Immature natural killer cell (primary cell): ENCODE results near the gene KRTAP6-2. TPM values are rescaled to one million over a fixed set of nuclear protein-coding genes. Genes with fewer than 3 reads are reported as not detected.

Source experiments
- DNase-seq, 3 donors: peaks; one replicate each; pipeline ENCODE4 v3.0.0; 2022; ENCODE audit warnings: mixed read lengths in 1 of 3
- H3K27ac Mint-ChIP-seq, 6 donors: one replicate each; pipeline ENCODE4 v1.8.0; 2020; ENCODE audit warnings: mixed read lengths in 6 of 6, mild to moderate bottlenecking in 5 of 6, inconsistent platforms in 4 of 6, moderate library complexity in 3 of 6
- H3K27me3 Mint-ChIP-seq, 3 donors: one replicate each; pipeline ENCODE4 v1.8.0; 2020 to 2021; ENCODE audit warnings: low read depth in 3 of 3, mild to moderate bottlenecking in 3 of 3, mixed read lengths in 3 of 3, moderate library complexity in 3 of 3, inconsistent platforms in 1 of 3
- H3K36me3 Mint-ChIP-seq, 3 donors: one replicate each; pipeline ENCODE4 v1.8.0; 2020; ENCODE audit warnings: mixed read lengths in 3 of 3, inconsistent platforms in 2 of 3, mild to moderate bottlenecking in 2 of 3
- H3K4me1 Mint-ChIP-seq, 2 donors: one replicate each; pipeline ENCODE4 v1.8.0; 2020; ENCODE audit warnings: inconsistent platforms in 2 of 2, mild to moderate bottlenecking in 2 of 2, mixed read lengths in 2 of 2, moderate library complexity in 1 of 2
- H3K4me3 Mint-ChIP-seq, 5 donors: one replicate each; pipeline ENCODE4 v1.8.0; 2020; ENCODE audit warnings: mild to moderate bottlenecking in 5 of 5, mixed read lengths in 5 of 5, inconsistent platforms in 3 of 5, moderate library complexity in 3 of 5
- H3K9me3 Mint-ChIP-seq, 6 donors: one replicate each; pipeline ENCODE4 v1.8.0; 2020; ENCODE audit warnings: mild to moderate bottlenecking in 6 of 6, mixed read lengths in 6 of 6, inconsistent platforms in 4 of 6, moderate library complexity in 3 of 6
- polyA plus RNA-seq, 3 donors: library from polyadenylated mRNA; unstranded; fragments of 300-500 nt; fragmentation: Illumina TruSeq; gene quantifications; one replicate each; pipeline ENCODE4 v1.2.3, GENCODE V29; 2021

KRTAP6-2 gene, protein sequence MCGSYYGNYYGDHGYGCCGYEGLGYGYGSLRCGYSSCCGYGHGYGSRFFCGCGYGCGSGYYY
- not detected for polyA plus RNA-seq

GRCh38 chr21:30598802-30599201 is at the start of gene KRTAP6-2:
Gene KRTAP6-2, minus strand, starts transcription at chr21:30598902. Its CDS starts 28 bp downstream, at chr21:30598874.
- Mint-ChIP-seq H3K27me3 (no peaks in the 10 kb centered on the region), H3K9me3 (peaks cover 10 to 53% (median 17%) of the 10 kb centered on the region in 6 donors), H3K27ac (no peak within 1 kb of the TSS), H3K4me1 (no peaks in the 10 kb centered on the region), H3K4me3 (no peak within 1 kb of the TSS), H3K36me3 (peaks cover 0 to 4% (median 3%) of the 10 kb centered on the region in 3 donors)
- no peak for DNase-seq

GRCh38 chr21:30646904-30647414 is 48.3 kb upstream of the KRTAP6-2 start:
- no peak for DNase-seq
- Mint-ChIP-seq H3K4me1 (no peaks in the 10 kb centered on the region), H3K27ac (no peak overlapping the region), H3K4me3 (no peak overlapping the region), H3K36me3 (no peaks in the 10 kb centered on the region), H3K27me3 (peaks cover 0 to 4% (median 0%) of the 10 kb centered on the region in 3 donors), H3K9me3 (peaks cover 5 to 46% (median 24%) of the 10 kb centered on the region in 6 donors)

DNA sequence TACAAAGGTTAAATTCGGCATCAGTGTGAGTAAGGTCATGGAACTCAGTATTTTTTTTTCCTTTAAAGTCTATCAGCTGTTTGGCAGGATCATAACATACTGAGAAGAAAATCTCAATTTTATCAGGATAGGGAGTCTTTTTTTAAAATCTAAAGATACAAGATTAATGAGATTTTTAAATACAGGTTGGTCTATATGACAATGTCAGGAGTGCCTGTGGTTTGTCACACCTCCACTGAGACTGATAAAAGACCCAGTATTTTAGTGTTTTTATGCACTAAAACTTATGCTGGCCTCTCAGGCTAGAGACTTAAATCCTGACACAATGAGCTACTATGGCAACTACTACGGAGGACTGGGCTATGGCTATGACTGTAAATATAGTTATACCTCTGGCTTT is 43.9 kb upstream of the KRTAP6-2 start, which contains the start of gene KRTAP20-3:
KRTAP20-3 (plus strand) TSS at position 301 of the 400 bp plus-strand sequence.
- Mint-ChIP-seq H3K4me3 (no peak within 1 kb of the TSS), H3K9me3 (peaks cover 1 to 52% (median 22%) of the 10 kb centered on the region in 6 donors), H3K36me3 (no peaks in the 10 kb centered on the region), H3K27ac (no peak within 1 kb of the TSS), H3K4me1 (no peaks in the 10 kb centered on the region), H3K27me3 (peaks cover 0 to 4% (median 0%) of the 10 kb centered on the region in 3 donors)
- DNase-seq = no peak

DNA sequence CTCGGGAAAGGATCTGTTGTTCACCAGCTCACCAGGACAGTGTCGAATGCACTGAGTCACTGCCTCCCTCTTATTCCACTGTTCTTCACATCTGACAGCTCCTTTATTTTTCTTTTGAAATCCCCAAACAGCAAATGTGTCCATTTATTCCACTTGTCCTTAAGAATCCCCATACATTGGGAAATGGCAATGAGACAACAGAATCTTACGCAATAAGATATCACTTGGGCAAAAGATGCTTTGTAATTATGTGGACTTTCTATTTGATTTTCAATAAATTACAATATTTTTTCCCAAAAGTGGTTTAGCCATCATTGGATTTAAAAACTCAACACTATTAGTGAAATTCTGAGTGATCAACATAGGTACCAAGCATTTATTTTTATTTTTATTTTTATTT is 40.0 kb upstream of the KRTAP6-2 start:
- H3K27me3 Mint-ChIP-seq = peaks cover 0 to 4% (median 2%) of the 10 kb centered on the region in 3 donors
- H3K36me3 Mint-ChIP-seq = no peaks in the 10 kb centered on the region
- H3K4me1 Mint-ChIP-seq = no peaks in the 10 kb centered on the region
- DNase-seq = no peak
- H3K27ac Mint-ChIP-seq = no peak overlapping the region
- H3K4me3 Mint-ChIP-seq = no peak overlapping the region
- H3K9me3 Mint-ChIP-seq = peaks cover 3 to 42% (median 16%) of the 10 kb centered on the region in 6 donors

DNA sequence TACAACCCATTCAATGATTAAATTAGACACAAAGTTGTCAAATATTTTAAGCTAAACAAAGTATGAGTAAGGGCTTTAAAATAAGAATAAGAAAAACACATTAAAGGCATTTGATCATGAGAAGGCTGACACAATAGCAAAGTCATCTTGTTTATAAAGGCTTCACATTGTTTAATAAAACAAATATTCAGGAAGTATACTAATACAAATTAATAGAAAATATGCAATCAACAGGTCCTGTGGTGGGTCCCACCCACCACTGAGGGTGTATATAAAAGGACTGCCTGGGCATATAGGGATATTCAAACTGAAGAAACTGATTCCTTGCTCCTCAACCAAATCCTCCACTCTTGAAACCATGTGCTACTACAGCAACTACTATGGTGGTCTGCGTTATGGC is 36.2 kb upstream of the KRTAP6-2 start, which contains the start of gene KRTAP20-2:
KRTAP20-2 (plus strand) TSS at position 301 of the 400 bp plus-strand sequence; CDS start at position 359, 58 bp downstream.
- H3K4me1 Mint-ChIP-seq = no peaks in the 10 kb centered on the region
- H3K4me3 Mint-ChIP-seq = no peak within 1 kb of the TSS
- H3K36me3 Mint-ChIP-seq = no peaks in the 10 kb centered on the region
- peaks cover 0 to 2% (median 0%) of the 10 kb centered on the region in 3 donors for H3K27me3 Mint-ChIP-seq
- H3K27ac Mint-ChIP-seq = no peak within 1 kb of the TSS
- H3K9me3 Mint-ChIP-seq = peaks cover 10 to 38% (median 15%) of the 10 kb centered on the region in 6 donors
- no peak for DNase-seq

DNA sequence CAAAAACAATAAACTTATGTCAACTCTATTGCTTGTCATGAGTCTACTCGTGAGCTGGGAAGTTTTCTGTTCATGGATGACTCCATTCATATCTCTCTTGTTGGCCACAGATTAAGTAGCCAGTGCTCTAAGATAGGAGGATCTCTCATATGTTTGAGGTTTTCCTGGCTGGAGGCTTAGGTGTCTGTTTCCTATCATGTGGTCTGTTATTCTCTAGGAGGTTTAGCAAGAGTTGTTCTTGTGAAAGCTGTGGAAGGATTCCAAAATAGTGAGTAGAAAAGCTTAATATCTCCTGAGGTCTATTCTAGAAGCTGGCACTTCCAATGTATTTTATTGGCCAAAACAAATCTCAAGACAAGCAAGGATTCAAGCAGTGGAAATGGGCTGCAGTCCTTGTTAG is 30.5 kb upstream of the KRTAP6-2 start:
- H3K27ac Mint-ChIP-seq = no peak overlapping the region
- DNase-seq = no peak
- no peaks in the 10 kb centered on the region for H3K27me3 Mint-ChIP-seq
- peaks cover 4 to 42% (median 27%) of the 10 kb centered on the region in 6 donors for H3K9me3 Mint-ChIP-seq
- peaks cover 0 to 3% (median 0%) of the 10 kb centered on the region in 3 donors for H3K36me3 Mint-ChIP-seq
- H3K4me3 Mint-ChIP-seq = no peak overlapping the region
- no peaks in the 10 kb centered on the region for H3K4me1 Mint-ChIP-seq

DNA sequence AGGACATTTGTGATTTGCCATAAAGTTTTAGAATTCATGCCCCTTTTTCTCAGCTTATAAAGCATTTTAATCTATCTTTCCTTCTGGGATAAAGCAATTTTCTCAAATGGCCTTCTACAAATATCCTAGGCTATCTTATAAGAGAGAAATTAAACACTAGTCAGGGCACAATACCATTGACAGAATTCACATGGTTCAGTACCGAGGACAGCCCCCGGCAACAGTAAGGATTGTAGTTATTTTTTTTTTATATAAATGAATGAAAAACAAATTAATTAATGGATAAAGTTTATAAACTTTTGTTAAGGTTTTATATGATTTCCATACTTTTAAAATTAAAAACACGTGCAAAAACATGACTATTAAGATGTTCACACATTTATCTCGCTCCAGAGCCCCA is 29.4 kb upstream of the KRTAP6-2 start:
- DNase-seq = no peak
- Mint-ChIP-seq H3K9me3 (peaks cover 11 to 43% (median 29%) of the 10 kb centered on the region in 6 donors), H3K4me3 (no peak overlapping the region), H3K27me3 (no peaks in the 10 kb centered on the region), H3K4me1 (no peaks in the 10 kb centered on the region), H3K27ac (no peak overlapping the region), H3K36me3 (peaks cover 0 to 3% (median 0%) of the 10 kb centered on the region in 3 donors)

- no peak overlapping the region for H3K4me3 Mint-ChIP-seq
- no peak for DNase-seq
- no peaks in the 10 kb centered on the region for H3K27me3 Mint-ChIP-seq
- no peak overlapping the region for H3K27ac Mint-ChIP-seq
- H3K36me3 Mint-ChIP-seq = peaks cover 0 to 3% (median 0%) of the 10 kb centered on the region in 3 donors
- no peaks in the 10 kb centered on the region for H3K4me1 Mint-ChIP-seq
- H3K9me3 Mint-ChIP-seq = peaks cover 7 to 30% (median 19%) of the 10 kb centered on the region in 6 donors
Measured at GRCh38 chr21:30625449-30626165, 26.9 kb upstream of the KRTAP6-2 start.

GRCh38 chr21:30623362-30623761 is 24.7 kb upstream of the KRTAP6-2 start:
- no peaks in the 10 kb centered on the region for H3K4me1 Mint-ChIP-seq
- H3K27ac Mint-ChIP-seq = no peak overlapping the region
- H3K27me3 Mint-ChIP-seq = no peaks in the 10 kb centered on the region
- no peak for DNase-seq
- H3K9me3 Mint-ChIP-seq = peaks cover 7 to 28% (median 18%) of the 10 kb centered on the region in 6 donors
- peaks cover 0 to 3% (median 0%) of the 10 kb centered on the region in 3 donors for H3K36me3 Mint-ChIP-seq
- no peak overlapping the region for H3K4me3 Mint-ChIP-seq

DNA sequence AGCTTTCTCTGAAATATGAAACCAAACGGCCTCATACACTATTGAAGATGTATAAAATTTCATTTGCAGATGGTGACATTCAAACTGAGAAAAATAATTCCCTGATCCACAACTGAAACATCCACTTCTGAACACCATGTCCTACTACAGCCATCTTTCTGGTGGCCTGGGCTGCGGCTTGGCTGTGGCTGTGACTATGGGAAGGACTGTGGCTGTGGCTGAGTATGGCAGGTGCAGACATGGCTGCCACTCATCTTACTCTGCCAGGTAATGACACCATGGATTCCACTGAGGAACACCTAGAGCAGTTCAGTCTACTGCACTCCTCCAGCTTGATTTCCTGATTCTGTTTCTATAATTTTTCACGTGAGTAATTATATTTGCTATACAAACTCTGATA is 21.8 kb upstream of the KRTAP6-2 start, which contains the start of gene KRTAP20-4:
KRTAP20-4 (plus strand) TSS at position 106 of the 400 bp plus-strand sequence.
- H3K4me1 Mint-ChIP-seq = no peaks in the 10 kb centered on the region
- no peaks in the 10 kb centered on the region for H3K36me3 Mint-ChIP-seq
- peaks cover 7 to 24% (median 13%) of the 10 kb centered on the region in 6 donors for H3K9me3 Mint-ChIP-seq
- no peak within 1 kb of the TSS for H3K27ac Mint-ChIP-seq
- no peak within 1 kb of the TSS for H3K4me3 Mint-ChIP-seq
- no peaks in the 10 kb centered on the region for H3K27me3 Mint-ChIP-seq
- DNase-seq = no peak

GRCh38 chr21:30620080-30620479 is 21.4 kb upstream of the KRTAP6-2 start:
- H3K36me3 Mint-ChIP-seq = no peaks in the 10 kb centered on the region
- DNase-seq = no peak
- H3K27ac Mint-ChIP-seq = no peak overlapping the region
- no peaks in the 10 kb centered on the region for H3K4me1 Mint-ChIP-seq
- peaks cover 7 to 23% (median 14%) of the 10 kb centered on the region in 6 donors for H3K9me3 Mint-ChIP-seq
- no peaks in the 10 kb centered on the region for H3K27me3 Mint-ChIP-seq
- H3K4me3 Mint-ChIP-seq = no peak overlapping the region

GRCh38 chr21:30616125-30616524 is 17.4 kb upstream of the KRTAP6-2 start, which contains the start of gene KRTAP20-1:
Gene KRTAP20-1, plus strand, starts transcription at chr21:30616425. Its CDS starts 30 bp downstream, at chr21:30616455.
- Mint-ChIP-seq H3K27me3 (no peaks in the 10 kb centered on the region), H3K4me3 (no peak within 1 kb of the TSS), H3K9me3 (peaks cover under 1 to 13% (median 5%) of the 10 kb centered on the region in 6 donors), H3K27ac (no peak within 1 kb of the TSS), H3K4me1 (no peaks in the 10 kb centered on the region), H3K36me3 (no peaks in the 10 kb centered on the region)
- DNase-seq = no peak

DNA sequence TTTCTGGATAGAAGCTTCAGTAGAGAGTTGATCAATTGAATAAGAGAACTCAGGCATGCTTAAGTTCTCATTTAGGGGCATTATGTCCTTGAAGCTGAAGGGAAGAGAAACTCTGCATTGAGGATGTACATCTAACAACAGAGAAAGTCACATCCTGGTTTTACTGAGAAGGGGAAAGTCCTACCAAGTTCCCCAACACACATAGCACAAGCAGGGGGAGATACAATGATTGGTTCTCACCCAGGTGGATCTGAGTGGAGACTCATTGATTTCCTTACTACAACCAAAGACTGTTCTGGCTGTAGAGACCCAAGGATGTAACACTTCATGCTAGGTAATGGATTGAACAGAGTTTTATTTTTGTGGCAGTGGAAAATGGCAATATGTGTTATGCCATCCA is 16.5 kb upstream of the KRTAP6-2 start:
- Mint-ChIP-seq H3K27ac (no peak overlapping the region), H3K9me3 (peaks cover 4 to 17% (median 6%) of the 10 kb centered on the region in 6 donors), H3K4me1 (no peaks in the 10 kb centered on the region), H3K36me3 (no peaks in the 10 kb centered on the region), H3K27me3 (no peaks in the 10 kb centered on the region), H3K4me3 (no peak overlapping the region)
- no peak for DNase-seq

DNA sequence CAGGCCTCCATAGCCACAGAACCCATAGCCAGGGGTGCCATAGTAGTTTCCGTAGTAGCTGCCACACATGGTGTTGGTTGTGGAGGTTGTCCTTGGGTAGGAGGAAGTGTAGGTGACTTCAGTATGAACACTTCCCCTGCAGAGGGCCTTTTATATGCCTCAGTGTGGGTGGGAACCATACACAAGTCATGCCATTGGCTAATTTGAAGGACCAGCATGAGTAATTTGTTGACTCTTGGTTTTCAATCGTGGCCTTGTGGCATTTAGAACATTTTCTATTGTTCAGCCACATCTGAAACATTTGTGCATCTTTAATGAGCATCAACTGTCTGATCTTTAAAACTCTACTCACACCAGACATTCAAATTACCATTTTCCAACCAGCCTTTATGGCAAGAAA is 15.1 kb upstream of the KRTAP6-2 start, which contains the start of gene KRTAP6-1:
KRTAP6-1 (minus strand) TSS at position 95 of the 400 bp plus-strand sequence; CDS start at position 69, 26 bp downstream.
- Mint-ChIP-seq H3K4me3 (no peak within 1 kb of the TSS), H3K27ac (no peak within 1 kb of the TSS), H3K36me3 (no peaks in the 10 kb centered on the region), H3K27me3 (no peaks in the 10 kb centered on the region), H3K4me1 (no peaks in the 10 kb centered on the region), H3K9me3 (peaks cover 4 to 17% (median 8%) of the 10 kb centered on the region in 6 donors)
- DNase-seq = no peak
